ENCODE data around the gene UNKL.
A peak's percentile ranks its signal among the peaks of the same experiment; 100 is the strongest.

The UNKL gene

DNA sequence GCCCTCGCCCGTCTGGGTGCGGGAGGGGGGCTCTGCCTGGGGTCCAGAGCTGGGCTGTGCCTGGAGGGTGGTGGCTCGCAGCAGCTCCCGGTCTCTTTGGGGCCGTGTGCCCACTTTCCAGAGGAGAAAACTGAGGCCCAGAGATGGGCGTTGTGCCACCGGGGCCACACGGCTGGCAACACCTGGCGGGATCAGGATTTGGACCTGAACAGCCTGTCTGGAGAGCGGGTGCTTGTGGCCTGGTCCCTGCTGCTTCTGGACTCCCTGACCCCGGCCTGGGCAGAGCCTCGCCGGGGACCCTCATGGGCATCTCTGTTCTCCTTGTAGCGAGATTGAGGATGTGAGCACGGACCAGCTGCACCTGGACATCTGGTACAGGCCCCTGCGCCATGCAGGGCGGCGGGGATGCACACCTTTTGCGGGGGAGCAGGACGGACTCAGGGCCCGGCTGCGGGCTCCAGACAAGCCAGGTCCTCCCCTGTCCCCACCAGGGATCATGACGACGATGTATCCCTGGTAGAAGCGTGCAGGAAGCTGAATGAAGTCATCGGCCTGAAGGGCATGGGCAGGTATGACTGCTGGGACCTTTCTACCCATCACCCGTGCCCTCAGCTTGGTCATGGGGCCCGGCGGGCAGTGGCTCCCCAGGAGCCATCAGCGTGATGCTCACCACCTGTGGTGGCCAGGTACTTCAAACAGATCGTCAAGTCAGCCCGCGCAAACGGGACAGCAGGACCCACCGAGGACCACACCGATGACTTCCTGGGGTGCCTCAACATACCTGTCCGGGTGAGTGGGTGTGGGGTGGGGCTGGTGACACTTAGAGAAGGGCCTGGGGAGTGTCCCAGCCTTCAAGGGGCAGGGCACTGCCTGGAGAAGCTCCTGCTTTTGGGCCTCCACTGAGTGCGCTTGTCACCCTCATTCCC lies 72.7 kb downstream of the UNKL start:
- H2AFZ ChIP-seq (ENCODE audit: low read depth, low read length, severe bottlenecking), result no peak overlapping the region
- no peaks in the 10 kb centered on the region for H3K9me3 ChIP-seq (ENCODE audit: insufficient read depth, low read length)
- no peaks in the 10 kb centered on the region for H3K27me3 ChIP-seq (ENCODE audit: low read length)
- peak overlapping the region; percentile 46 for H3K4me2 ChIP-seq (ENCODE audit: low read depth, low read length, poor library complexity, severe bottlenecking)
- no peak overlapping the region for H3K27ac ChIP-seq (ENCODE audit: low read depth, low read length)
- TF ChIP-seq EZH2phosphoT487 (conservative IDR thresholded peaks at IDR 0.05; ENCODE audit: low read length), result no peak
- TF ChIP-seq, protein P1, sequence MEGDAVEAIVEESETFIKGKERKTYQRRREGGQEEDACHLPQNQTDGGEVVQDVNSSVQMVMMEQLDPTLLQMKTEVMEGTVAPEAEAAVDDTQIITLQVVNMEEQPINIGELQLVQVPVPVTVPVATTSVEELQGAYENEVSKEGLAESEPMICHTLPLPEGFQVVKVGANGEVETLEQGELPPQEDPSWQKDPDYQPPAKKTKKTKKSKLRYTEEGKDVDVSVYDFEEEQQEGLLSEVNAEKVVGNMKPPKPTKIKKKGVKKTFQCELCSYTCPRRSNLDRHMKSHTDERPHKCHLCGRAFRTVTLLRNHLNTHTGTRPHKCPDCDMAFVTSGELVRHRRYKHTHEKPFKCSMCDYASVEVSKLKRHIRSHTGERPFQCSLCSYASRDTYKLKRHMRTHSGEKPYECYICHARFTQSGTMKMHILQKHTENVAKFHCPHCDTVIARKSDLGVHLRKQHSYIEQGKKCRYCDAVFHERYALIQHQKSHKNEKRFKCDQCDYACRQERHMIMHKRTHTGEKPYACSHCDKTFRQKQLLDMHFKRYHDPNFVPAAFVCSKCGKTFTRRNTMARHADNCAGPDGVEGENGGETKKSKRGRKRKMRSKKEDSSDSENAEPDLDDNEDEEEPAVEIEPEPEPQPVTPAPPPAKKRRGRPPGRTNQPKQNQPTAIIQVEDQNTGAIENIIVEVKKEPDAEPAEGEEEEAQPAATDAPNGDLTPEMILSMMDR (IDR thresholded peaks at IDR 0.05; ENCODE audit: insufficient read depth, low read length, poor library complexity, severe bottlenecking), result no peak
- H3K79me2 ChIP-seq (ENCODE audit: insufficient read depth, low read length), result no peaks in the 10 kb centered on the region
- no peak overlapping the region for H3K4me3 ChIP-seq (ENCODE audit: insufficient read depth, low read length, poor library complexity, severe bottlenecking)
- H3K9me2 ChIP-seq (replicated peaks; ENCODE audit: insufficient read depth, low read length), result no peaks in the 10 kb centered on the region
- H3F3A ChIP-seq (ENCODE audit: insufficient read depth), result no peaks in the 10 kb centered on the region
- H4K20me1 ChIP-seq (ENCODE audit: low read depth, low read length), result no peaks in the 10 kb centered on the region
- no peak overlapping the region for H3K9ac ChIP-seq (ENCODE audit: low read length)
- no peaks in the 10 kb centered on the region for H3K36me3 ChIP-seq (ENCODE audit: low read length)

DNA sequence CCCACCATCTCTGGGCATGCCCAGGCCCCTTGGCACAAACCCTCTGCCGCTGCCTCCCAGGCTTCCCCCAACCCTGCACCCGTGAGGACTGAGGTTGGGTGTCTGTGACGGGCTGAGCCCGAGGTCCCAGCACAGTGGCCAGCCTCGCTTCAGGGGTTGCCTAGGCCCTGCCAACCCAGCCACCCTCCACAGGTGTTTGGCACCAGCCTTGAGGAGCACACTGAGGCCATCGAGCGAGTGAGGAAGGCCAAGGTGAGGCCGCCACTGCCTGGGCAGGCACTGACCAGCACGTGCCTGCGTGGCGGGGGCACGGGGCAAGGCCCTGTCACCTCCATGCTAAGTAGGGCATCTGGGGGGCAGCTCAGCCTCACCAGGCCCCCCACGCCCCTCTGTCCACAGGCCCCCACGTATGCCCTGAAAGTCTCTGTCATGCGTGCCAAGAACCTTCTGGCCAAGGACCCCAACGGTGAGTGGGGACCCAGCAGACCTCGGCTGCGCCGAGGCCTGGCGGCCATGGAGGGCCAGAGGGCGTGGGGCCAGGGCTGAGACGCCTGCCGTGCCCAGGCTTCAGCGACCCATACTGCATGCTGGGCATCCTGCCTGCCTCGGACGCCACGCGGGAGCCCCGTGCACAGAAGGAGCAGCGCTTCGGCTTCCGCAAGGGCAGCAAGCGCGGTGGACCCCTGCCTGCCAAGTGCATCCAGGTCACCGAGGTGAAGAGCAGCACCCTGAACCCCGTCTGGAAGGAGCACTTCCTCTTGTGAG lies 73.6 kb downstream of the UNKL start:
- no peaks in the 10 kb centered on the region for H3K27me3 ChIP-seq (ENCODE audit: low read length)

DNA sequence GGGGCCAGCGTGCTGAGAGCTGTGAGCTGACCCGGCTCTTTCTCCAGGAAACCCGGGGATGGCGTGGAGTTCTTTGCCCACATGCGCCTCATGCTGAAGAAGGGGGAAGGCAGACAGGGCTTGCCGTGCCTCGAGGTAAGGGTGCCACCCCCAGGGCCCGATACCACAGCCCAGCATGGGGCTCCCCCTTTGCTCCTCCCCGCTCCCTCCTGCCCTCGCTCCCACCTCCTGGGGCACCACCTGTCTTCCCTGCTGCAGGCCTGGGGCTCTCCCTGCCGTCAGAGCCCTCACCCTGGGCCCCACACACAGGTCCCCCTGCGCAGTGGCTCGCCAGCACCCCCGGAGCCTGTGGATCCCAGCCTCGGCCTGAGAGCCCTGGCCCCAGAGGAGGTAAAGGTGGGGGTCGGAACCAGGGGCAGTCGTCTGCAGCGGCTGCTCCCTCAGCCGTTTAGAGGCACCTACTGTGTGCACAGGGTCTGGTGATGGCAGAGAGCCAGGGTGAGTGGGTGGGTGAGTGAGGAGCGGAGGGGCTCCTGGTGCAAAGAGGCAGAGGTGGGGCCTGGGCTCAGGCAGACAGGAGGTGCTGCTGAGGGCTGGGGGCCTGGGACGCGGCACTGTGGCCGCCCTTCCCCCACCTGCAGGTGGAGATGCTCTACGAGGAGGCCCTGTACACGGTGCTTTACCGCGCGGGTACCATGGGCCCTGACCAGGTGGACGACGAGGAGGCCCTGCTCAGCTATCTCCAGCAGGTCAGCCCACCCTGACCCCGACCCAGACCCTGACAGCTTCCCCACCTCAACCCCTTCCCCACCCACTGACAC lies 75.4 kb downstream of the UNKL start:
- no peaks in the 10 kb centered on the region for H3K27me3 ChIP-seq (ENCODE audit: low read length)
- H3K79me2 ChIP-seq (ENCODE audit: insufficient read depth, low read length), result no peaks in the 10 kb centered on the region
- no peak overlapping the region for H3K4me2 ChIP-seq (ENCODE audit: low read depth, low read length, poor library complexity, severe bottlenecking)
- H3F3A ChIP-seq (ENCODE audit: insufficient read depth), result no peaks in the 10 kb centered on the region
- no peaks in the 10 kb centered on the region for H3K9me2 ChIP-seq (replicated peaks; ENCODE audit: insufficient read depth, low read length)
- H3K27ac ChIP-seq (ENCODE audit: low read depth, low read length), result no peak overlapping the region
- H4K20me1 ChIP-seq (ENCODE audit: low read depth, low read length), result no peaks in the 10 kb centered on the region
- no peaks in the 10 kb centered on the region for H3K36me3 ChIP-seq (ENCODE audit: low read length)
- no peak overlapping the region for H3K9ac ChIP-seq (ENCODE audit: low read length)
- H2AFZ ChIP-seq (ENCODE audit: low read depth, low read length, severe bottlenecking), result no peak overlapping the region
- H3K4me3 ChIP-seq (ENCODE audit: insufficient read depth, low read length, poor library complexity, severe bottlenecking), result no peak overlapping the region
- no peak for TF ChIP-seq EZH2phosphoT487 (conservative IDR thresholded peaks at IDR 0.05; ENCODE audit: low read length)
- TF ChIP-seq, protein P1 (IDR thresholded peaks at IDR 0.05; ENCODE audit: insufficient read depth, low read length, poor library complexity, severe bottlenecking), result no peak
- H3K9me3 ChIP-seq (ENCODE audit: insufficient read depth, low read length), result no peaks in the 10 kb centered on the region

More for the DNA sequence above, 73.6 kb downstream of the UNKL start:
- H3K9me3 ChIP-seq (ENCODE audit: insufficient read depth, low read length), result no peaks in the 10 kb centered on the region
- no peaks in the 10 kb centered on the region for H3K36me3 ChIP-seq (ENCODE audit: low read length)
- no peaks in the 10 kb centered on the region for H3F3A ChIP-seq (ENCODE audit: insufficient read depth)
- no peaks in the 10 kb centered on the region for H3K9me2 ChIP-seq (replicated peaks; ENCODE audit: insufficient read depth, low read length)
- H3K4me3 ChIP-seq (ENCODE audit: insufficient read depth, low read length, poor library complexity, severe bottlenecking), result no peak overlapping the region
- no peak overlapping the region for H2AFZ ChIP-seq (ENCODE audit: low read depth, low read length, severe bottlenecking)
- H3K27ac ChIP-seq (ENCODE audit: low read depth, low read length), result no peak overlapping the region
- H3K79me2 ChIP-seq (ENCODE audit: insufficient read depth, low read length), result no peaks in the 10 kb centered on the region
- no peak for TF ChIP-seq EZH2phosphoT487 (conservative IDR thresholded peaks at IDR 0.05; ENCODE audit: low read length)
- TF ChIP-seq, protein P1 (IDR thresholded peaks at IDR 0.05; ENCODE audit: insufficient read depth, low read length, poor library complexity, severe bottlenecking), result no peak
- no peaks in the 10 kb centered on the region for H4K20me1 ChIP-seq (ENCODE audit: low read depth, low read length)
- H3K9ac ChIP-seq (ENCODE audit: low read length), result no peak overlapping the region
- H3K4me2 ChIP-seq (ENCODE audit: low read depth, low read length, poor library complexity, severe bottlenecking), result no peak overlapping the region
